ENCODE data around the gene HOXA11.

Gene HOXA11

DNA sequence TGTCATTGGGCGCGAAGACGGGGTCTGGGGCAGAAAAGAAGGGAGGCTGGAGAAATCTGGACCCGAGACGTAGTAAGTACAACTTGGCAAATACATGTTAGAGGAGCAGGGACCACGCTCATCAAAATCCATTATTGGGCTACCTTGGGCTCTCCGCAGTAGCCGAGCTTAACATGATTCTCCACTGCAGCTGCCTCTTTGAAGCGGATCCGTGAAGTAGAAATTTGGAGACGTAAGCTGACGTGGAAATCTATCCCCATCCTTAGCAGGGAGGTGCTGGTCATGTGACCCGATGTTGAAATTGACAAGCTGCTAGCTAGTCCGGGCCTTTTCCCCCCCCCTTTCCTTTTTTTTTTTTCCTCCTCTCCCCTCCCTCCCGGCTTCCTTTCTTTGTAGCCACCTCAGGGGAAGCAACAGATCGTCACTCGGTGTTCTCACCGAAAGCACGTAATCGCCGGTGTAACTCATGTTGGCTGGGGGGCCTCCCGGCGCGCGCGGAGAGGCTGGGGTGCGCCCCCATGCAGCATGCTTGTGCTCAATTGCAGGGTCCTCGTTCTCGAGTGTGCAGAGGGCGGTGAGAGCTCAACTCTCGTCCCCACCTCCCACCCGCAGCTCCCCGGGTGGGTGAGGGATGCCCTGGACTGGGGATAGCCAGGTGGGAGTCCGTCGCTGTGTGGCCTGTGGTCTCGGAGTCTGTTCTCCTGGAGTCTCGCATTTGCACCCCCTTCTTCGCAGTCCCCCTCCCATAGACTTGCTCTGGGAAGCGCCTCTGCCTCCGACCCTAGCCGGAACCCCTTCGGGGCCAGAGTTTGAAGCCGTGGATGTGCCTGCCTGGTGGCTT, at the start of gene HOXA11:
TSS of gene HOXA11 (minus strand) at position 220 of the 841 bp plus-strand sequence. CDS start at position 132, 88 bp downstream.
- DNase-seq (ENCODE audit: low spot score), result peak; percentile 93

- no peak for DNase-seq (ENCODE audit: low spot score)
These were observed 44.4 kb upstream of the HOXA11 start for GRCh38 chr7:27229448-27229847.

DNA sequence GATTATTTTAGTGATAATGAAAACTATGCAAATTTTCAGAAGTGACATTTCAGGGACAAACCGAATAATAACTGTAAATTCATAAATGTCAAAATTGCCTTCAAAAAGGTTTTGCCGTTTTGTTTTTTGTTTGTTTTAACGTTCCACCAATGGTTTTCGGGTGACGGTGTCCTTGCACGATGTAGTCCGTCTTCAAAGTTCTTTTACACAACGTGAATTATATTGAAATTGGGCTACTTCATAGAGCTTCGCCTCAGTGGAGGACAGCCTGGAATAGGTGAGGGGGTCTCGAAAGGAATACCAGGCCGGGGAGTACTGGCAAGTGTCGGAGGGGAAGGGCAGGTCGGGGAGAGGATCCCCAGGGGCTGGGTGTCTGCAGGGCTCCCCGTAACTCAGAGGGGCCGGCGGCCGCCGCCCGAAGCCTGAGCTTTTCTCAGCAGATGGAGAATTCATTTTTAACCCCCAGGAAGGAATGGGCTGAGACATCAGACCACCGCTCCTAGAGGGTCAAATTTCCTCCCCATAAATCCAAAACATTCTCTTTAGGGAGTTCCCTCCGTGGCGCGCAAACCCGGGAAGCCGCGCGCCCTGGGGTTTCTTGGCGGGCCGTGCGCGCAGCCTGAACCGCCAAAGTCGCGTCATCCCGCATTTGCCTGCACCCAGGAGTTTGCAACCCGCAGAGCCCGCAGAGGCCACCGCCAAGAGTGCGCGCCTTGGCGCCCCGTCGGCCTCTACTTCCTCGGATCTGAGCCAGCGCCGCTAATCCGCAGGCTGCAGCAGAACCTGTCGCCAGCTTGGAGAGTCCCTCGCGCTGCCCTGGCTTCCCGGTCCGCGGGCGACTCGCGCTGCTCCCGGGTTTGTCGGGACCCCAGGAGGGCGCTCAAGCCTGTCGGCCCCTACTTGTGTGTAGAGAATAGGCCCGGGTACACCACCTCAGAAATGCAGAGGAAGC, 40.2 kb upstream of the HOXA11 start:
- DNase-seq (ENCODE audit: low spot score), result no peak

GRCh38 chr7:27223941-27224575, 39.0 kb upstream of the HOXA11 start:
- DNase-seq (ENCODE audit: low spot score), result no peak

- no peak for DNase-seq (ENCODE audit: low spot score)
These were observed 36.3 kb upstream of the HOXA11 start for GRCh38 chr7:27221201-27221797.

DNA sequence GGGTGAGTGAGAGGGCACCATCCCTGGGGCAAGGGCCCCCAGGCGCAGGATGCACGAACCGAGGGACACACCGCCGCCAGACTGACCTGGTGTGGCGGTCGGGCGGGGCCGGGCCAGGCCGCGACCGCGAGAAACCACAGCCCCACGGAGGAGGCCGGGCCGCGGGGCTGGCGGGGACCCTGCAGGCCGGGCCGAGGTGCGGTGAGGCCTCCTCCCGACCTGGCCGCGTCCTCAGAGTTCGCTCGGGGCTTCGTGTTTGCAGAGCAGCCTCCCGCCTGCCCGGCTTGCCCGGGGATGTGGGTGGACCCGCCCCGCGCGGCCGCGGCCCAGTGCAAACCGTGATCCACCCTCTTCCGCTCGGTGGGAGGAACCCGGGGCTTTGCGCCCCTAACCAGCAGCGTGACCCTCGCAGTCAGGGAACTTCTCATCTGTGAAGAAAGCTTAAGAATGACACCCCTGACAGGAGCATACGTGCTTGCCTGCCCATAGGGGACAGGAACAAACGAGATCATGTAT, 35.5 kb upstream of the HOXA11 start:
- DNase-seq (ENCODE audit: low spot score), result no peak

- DNase-seq (ENCODE audit: low spot score), result no peak
These were observed 34.8 kb upstream of the HOXA11 start for GRCh38 chr7:27219821-27220220.

DNA sequence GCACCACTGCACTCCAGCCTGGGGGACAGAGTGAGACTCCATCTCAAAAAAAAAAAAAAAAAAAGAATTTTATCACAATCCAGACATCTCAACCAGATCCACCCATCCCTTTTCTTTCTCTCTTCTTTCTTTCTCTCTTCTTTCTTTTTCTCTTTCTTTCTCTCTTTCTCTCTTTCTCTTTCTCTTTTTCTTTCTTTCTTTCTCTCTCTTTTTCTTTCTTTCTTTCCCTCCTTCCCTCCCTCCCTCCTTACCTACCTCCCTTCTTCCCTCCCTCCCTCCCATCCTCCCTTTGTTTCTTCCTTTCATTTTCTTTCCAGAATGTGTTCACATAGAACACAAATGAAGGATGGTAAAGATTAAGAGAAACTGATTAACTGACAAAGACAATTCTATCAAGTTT, 32.9 kb upstream of the HOXA11 start:
- no peak for DNase-seq (ENCODE audit: low spot score)

GRCh38 chr7:27215356-27215755, 30.3 kb upstream of the HOXA11 start:
- DNase-seq (ENCODE audit: low spot score), result no peak

- DNase-seq (ENCODE audit: low spot score), result no peak
These were observed 29.4 kb upstream of the HOXA11 start for GRCh38 chr7:27214239-27214950.

DNA sequence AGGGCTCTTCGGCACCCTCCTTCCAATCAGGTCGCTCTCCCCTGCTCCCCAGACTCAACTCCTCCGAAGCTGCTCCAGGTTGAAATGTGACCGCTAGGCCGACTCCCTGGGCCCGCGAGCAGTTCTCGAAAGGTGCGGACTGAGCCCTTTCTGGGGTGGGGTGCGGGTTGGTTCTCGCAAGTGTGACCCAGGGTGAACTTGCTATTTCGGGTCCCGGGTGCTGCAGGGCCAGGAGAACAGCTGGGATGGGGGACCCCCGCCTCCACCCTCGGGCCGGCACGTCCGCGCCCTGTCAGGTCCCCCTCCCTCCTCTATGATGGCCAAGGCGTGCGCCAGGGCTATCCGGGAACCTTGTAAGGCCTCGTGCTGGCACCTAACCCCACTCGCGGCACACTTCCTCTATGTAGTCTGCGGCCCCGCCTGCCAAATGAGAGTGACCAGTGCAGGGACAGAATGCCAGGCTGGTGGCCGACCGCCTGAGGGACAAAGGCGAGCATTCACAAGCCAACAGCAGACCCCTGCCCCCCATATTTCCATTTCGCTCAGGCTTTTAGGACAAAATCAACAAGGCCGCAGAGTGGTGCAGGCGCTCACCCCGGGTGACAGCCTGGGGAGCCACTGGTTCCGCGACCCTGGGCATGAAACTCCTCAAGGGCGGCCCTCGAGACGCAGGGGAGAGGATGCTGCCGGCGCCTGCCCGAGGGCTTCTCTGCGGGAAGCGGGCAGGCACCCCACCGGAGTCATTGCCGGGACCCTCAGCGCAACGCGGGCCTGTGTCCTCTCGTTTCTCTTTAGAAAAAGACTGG, 28.6 kb upstream of the HOXA11 start:
- no peak for DNase-seq (ENCODE audit: low spot score)

DNA sequence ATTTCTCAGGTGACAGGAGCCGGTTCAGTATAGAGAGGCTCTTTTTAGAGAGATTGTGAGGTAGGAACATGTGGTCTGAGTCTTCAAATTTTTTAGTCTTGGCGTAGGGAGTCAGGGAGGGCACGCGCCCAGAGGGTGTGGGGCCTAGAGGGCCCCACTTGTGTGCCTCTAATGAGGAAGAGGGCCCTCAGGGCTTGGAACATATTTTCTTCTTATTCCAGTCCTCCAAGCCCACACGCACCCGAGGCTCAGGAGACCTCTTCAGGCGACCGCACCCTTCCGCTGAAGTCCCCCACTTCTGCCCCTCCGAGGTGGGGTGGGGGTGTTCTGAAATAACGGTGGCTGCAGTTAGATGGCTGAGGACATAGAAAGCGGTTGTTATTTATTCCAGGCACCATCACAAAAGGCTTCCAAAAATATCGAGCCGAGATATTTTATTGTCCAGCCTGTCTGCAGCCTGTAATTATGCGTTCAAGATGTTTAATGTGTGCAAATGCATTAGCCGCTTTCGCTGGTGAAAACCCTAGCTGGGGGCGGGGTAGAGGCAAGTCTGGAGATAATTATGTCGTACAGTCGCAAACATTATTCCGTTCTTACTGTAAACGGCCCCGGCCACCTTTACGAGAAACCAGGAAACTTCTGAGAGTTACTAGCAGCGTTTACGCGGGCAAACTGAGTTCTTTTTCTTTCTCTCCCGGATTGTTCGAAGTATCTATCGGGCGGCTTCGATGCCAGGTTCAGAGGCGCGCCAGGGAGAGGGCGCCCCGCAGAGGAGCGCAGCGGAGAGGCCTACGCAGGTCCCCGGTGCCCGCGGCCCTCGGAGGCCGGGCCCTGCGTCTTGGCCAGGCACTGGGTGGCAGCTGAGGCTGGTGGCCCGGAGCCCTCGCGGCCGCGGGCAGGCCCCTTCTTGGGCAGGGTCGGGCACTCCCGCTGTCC, 27.7 kb upstream of the HOXA11 start:
- no peak for DNase-seq (ENCODE audit: low spot score)

DNA sequence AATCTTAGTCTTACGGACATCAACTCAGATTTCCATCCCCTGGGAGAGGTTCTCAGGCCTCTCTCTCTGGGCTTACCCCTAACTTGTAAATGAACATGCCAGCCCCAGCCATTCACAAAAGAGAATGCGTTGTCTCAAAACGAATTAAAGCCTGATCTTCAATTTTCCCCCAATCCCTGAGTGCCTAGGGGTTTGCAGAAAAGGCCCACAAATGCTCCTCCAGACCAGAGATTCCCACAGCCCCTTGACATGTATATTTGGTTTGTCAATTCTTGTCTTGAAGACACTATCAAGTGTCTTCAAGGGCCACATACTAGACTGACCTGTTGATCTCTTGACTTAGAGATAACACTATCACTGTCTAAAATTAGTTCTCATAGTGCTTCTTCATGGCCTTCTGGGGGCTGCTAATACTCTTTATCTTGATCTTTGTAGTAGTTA, 26.8 kb upstream of the HOXA11 start:
- no peak for DNase-seq (ENCODE audit: low spot score)

- DNase-seq (ENCODE audit: low spot score), result no peak
These were observed 26.0 kb upstream of the HOXA11 start for GRCh38 chr7:27211084-27211446.

- DNase-seq (ENCODE audit: low spot score), result peak; percentile 64
These were observed 25.5 kb upstream of the HOXA11 start for GRCh38 chr7:27210441-27211083.

DNA sequence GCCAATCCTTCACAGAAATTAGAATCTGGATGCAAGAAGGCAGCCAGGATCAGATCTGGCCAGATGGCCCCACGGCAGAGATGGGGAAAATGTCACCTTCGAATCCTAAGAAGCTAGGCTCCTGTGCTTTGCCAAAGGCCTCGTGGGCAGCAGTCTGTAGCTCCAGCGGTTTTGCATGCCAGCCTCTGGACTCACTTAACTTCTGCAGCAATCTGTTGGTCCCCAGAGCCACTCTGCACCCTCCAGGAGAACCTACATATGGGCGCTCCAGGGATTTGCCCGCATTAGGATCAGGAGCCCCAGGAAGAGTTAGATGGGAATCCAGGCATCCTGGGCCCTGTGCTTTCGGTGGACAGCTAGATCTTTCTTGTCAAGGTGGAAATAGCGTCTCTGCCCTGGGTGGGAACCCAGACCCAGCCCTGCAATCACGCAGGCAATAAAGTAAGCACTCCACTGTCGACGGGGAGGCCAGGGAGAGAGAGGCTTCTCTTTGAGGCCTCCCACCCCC, 25.0 kb upstream of the HOXA11 start:
- DNase-seq (ENCODE audit: low spot score), result no peak

DNA sequence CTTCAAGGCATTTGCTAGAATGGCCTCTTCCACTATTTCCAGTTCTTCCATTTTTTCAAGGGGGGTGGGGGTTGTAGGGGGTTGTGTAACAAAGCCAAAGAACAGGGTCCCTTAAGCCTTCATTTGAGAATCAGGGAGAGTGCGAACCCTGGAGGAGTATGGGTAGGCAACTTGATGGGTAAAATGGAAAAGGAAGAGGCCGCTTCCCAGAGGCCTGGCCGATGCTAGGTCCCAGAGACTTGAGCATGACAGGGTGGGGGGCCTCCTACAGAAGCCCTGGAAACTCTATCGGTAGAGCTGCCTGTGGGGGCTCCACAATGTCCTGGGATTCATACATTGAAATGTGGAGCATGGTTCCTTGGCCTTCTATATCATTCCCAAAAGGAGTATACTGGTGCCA, 24.0 kb upstream of the HOXA11 start:
- DNase-seq (ENCODE audit: low spot score), result no peak

GRCh38 chr7:27207348-27207985, 22.4 kb upstream of the HOXA11 start:
- no peak for DNase-seq (ENCODE audit: low spot score)
